Stimulated activated CD4-positive, alpha-beta T cell treated with anti-CD3 and anti-CD28 coated beads, Interleukin-4, amount 100 ng/mL, for 4 hours (primary cell): Measurements from ENCODE around the gene PFKFB1.

Experiments used
- DNase-seq, 2 experiments: peaks; one replicate each; pipeline ENCODE4 v3.0.0-alpha.2; 2020

Gene PFKFB1

GRCh38 chrX:54921427-54922021 is 72.5 kb downstream of the PFKFB1 start:
- DNase-seq, result peak; percentile 42 to 55

GRCh38 chrX:54920610-54921426 is 73.2 kb downstream of the PFKFB1 start, which contains the start of gene TRO:
TSS of gene TRO (plus strand) at chrX:54920824. CDS start at chrX:54922247, 1,423 bp downstream.
- DNase-seq, result no peak

- no peak for DNase-seq
These were observed 84.0 kb downstream of the PFKFB1 start for GRCh38 chrX:54909941-54910340.

GRCh38 chrX:54894159-54894558 is 99.8 kb downstream of the PFKFB1 start:
- DNase-seq, result no peak

GRCh38 chrX:54891573-54891972 is 102.4 kb downstream of the PFKFB1 start:
- DNase-seq, result peak; percentile 1 to 4

- DNase-seq, result no peak
These were observed 108.2 kb downstream of the PFKFB1 start for GRCh38 chrX:54885740-54886139.
